Measurements from ENCODE around the gene NACC2.

The NACC2 gene

GRCh38 chr9:136093995-136094881 lies 851 bp downstream of the NACC2 start:
- no peak for TF ChIP-seq CSDC2 (CRISPR knock-in tag; IDR thresholded peaks at IDR 0.05)
- TF ChIP-seq, protein P1, sequence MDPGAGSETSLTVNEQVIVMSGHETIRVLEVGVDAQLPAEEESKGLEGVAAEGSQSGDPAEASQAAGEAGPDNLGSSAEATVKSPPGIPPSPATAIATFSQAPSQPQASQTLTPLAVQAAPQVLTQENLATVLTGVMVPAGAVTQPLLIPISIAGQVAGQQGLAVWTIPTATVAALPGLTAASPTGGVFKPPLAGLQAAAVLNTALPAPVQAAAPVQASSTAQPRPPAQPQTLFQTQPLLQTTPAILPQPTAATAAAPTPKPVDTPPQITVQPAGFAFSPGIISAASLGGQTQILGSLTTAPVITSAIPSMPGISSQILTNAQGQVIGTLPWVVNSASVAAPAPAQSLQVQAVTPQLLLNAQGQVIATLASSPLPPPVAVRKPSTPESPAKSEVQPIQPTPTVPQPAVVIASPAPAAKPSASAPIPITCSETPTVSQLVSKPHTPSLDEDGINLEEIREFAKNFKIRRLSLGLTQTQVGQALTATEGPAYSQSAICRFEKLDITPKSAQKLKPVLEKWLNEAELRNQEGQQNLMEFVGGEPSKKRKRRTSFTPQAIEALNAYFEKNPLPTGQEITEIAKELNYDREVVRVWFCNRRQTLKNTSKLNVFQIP (CRISPR knock-in tag; IDR thresholded peaks at IDR 0.05; ENCODE audit: borderline replicate concordance, low read depth) = no peak
- no peak for TF ChIP-seq ARNTL (CRISPR knock-in tag; IDR thresholded peaks at IDR 0.05; ENCODE audit: borderline replicate concordance, low read depth)
- TF ChIP-seq GLIS3 (CRISPR knock-in tag; IDR thresholded peaks at IDR 0.05) = no peak
- no peak for TF ChIP-seq TOX (CRISPR knock-in tag; IDR thresholded peaks at IDR 0.05; ENCODE audit: borderline replicate concordance)
- TF ChIP-seq PATZ1 (CRISPR knock-in tag; IDR thresholded peaks at IDR 0.05; ENCODE audit: borderline replicate concordance) = no peak
- TF ChIP-seq OSR1 (CRISPR knock-in tag; IDR thresholded peaks at IDR 0.05) = no peak
- TF ChIP-seq BACH2 (CRISPR knock-in tag; IDR thresholded peaks at IDR 0.05; ENCODE audit: borderline replicate concordance) = no peak
- TF ChIP-seq, protein P2, sequence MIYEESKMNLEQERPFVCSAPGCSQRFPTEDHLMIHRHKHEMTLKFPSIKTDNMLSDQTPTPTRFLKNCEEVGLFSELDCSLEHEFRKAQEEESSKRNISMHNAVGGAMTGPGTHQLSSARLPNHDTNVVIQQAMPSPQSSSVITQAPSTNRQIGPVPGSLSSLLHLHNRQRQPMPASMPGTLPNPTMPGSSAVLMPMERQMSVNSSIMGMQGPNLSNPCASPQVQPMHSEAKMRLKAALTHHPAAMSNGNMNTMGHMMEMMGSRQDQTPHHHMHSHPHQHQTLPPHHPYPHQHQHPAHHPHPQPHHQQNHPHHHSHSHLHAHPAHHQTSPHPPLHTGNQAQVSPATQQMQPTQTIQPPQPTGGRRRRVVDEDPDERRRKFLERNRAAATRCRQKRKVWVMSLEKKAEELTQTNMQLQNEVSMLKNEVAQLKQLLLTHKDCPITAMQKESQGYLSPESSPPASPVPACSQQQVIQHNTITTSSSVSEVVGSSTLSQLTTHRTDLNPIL (CRISPR knock-in tag; IDR thresholded peaks at IDR 0.05; ENCODE audit: low read depth) = no peak
- TF ChIP-seq, protein P3, sequence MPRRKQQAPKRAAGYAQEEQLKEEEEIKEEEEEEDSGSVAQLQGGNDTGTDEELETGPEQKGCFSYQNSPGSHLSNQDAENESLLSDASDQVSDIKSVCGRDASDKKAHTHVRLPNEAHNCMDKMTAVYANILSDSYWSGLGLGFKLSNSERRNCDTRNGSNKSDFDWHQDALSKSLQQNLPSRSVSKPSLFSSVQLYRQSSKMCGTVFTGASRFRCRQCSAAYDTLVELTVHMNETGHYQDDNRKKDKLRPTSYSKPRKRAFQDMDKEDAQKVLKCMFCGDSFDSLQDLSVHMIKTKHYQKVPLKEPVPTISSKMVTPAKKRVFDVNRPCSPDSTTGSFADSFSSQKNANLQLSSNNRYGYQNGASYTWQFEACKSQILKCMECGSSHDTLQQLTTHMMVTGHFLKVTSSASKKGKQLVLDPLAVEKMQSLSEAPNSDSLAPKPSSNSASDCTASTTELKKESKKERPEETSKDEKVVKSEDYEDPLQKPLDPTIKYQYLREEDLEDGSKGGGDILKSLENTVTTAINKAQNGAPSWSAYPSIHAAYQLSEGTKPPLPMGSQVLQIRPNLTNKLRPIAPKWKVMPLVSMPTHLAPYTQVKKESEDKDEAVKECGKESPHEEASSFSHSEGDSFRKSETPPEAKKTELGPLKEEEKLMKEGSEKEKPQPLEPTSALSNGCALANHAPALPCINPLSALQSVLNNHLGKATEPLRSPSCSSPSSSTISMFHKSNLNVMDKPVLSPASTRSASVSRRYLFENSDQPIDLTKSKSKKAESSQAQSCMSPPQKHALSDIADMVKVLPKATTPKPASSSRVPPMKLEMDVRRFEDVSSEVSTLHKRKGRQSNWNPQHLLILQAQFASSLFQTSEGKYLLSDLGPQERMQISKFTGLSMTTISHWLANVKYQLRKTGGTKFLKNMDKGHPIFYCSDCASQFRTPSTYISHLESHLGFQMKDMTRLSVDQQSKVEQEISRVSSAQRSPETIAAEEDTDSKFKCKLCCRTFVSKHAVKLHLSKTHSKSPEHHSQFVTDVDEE (CRISPR knock-in tag; IDR thresholded peaks at IDR 0.05) = no peak
- no peak for TF ChIP-seq RARB (CRISPR knock-in tag; IDR thresholded peaks at IDR 0.05)
- TF ChIP-seq, protein P4, sequence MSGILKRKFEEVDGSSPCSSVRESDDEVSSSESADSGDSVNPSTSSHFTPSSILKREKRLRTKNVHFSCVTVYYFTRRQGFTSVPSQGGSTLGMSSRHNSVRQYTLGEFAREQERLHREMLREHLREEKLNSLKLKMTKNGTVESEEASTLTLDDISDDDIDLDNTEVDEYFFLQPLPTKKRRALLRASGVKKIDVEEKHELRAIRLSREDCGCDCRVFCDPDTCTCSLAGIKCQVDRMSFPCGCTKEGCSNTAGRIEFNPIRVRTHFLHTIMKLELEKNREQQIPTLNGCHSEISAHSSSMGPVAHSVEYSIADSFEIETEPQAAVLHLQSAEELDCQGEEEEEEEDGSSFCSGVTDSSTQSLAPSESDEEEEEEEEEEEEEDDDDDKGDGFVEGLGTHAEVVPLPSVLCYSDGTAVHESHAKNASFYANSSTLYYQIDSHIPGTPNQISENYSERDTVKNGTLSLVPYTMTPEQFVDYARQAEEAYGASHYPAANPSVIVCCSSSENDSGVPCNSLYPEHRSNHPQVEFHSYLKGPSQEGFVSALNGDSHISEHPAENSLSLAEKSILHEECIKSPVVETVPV (CRISPR knock-in tag; IDR thresholded peaks at IDR 0.05) = no peak
- TF ChIP-seq ZNF8 (CRISPR knock-in tag; IDR thresholded peaks at IDR 0.05) = no peak
- TF ChIP-seq ZC3H10 (CRISPR knock-in tag; IDR thresholded peaks at IDR 0.05) = no peak
- ATAC-seq = no peak

GRCh38 chr9:136093346-136093986 lies 1.6 kb downstream of the NACC2 start:
- peak; percentile 13; the same call in 2 of the 3 replicates for ATAC-seq
- TF ChIP-seq GLIS3 (CRISPR knock-in tag; IDR thresholded peaks at IDR 0.05) (no peak), BACH2 (CRISPR knock-in tag; IDR thresholded peaks at IDR 0.05; ENCODE audit: borderline replicate concordance) (no peak)

DNA sequence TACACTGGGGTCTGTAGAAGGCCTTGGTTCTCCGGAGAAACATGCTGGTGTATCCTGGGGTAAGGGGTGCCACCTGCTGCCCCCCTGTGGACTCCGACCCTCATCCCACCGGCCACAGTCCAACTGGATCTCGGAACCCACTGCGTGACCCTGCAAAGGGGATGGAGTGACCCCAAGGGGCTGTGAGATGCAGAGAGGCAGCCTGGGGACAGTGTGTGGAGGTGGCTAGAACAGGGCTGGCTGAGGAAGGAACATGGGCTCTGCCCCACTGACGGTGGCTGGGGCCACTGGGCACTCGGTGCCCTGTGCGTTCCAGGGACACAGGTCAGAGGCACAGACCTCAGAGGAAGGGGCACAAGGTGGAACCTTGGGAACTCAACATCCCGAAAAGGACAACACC lies 2.3 kb downstream of the NACC2 start:
- no peak for ATAC-seq
- TF ChIP-seq OSR1 (CRISPR knock-in tag; IDR thresholded peaks at IDR 0.05) (no peak), PPARA (CRISPR knock-in tag; IDR thresholded peaks at IDR 0.05; ENCODE audit: borderline replicate concordance) (no peak), ZNF70 (CRISPR knock-in tag; IDR thresholded peaks at IDR 0.05) (no peak), ISL1 (CRISPR knock-in tag; IDR thresholded peaks at IDR 0.05) (no peak), TOX (CRISPR knock-in tag; IDR thresholded peaks at IDR 0.05; ENCODE audit: borderline replicate concordance) (no peak), ZFP3 (CRISPR knock-in tag; IDR thresholded peaks at IDR 0.05) (no peak), ARNTL (CRISPR knock-in tag; IDR thresholded peaks at IDR 0.05; ENCODE audit: borderline replicate concordance, low read depth) (no peak), SNAI2 (CRISPR knock-in tag; IDR thresholded peaks at IDR 0.05) (no peak), ZFP30 (CRISPR knock-in tag; IDR thresholded peaks at IDR 0.05) (no peak), ZC3H10 (CRISPR knock-in tag; IDR thresholded peaks at IDR 0.05) (no peak), ZNF8 (CRISPR knock-in tag; IDR thresholded peaks at IDR 0.05) (no peak), ZNF565 (CRISPR knock-in tag; conservative IDR thresholded peaks at IDR 0.05; ENCODE audit: low read depth) (no peak), CSDC2 (CRISPR knock-in tag; IDR thresholded peaks at IDR 0.05) (no peak), BACH2 (CRISPR knock-in tag; IDR thresholded peaks at IDR 0.05; ENCODE audit: borderline replicate concordance) (no peak)
- TF ChIP-seq, protein P1 (CRISPR knock-in tag; IDR thresholded peaks at IDR 0.05; ENCODE audit: borderline replicate concordance, low read depth) = no peak
- TF ChIP-seq, protein P2 (CRISPR knock-in tag; IDR thresholded peaks at IDR 0.05; ENCODE audit: low read depth) = no peak
